Activated B cell treated with CpG ODN at 0.5 μM for 24 hours (primary cell): ENCODE measurements around the gene CHMP4B. TPM values are rescaled to one million over a fixed set of nuclear protein-coding genes. Genes with fewer than 3 reads are reported as not detected.

Experiments used
- ATAC-seq: fragments of 200-7000 bp; cut with Tn5 transposase; one replicate; pipeline ENCODE4 v1.10.0; 2021; ENCODE audit warnings: low read depth, mild to moderate bottlenecking, moderate library complexity
- CTCF ChIA-PET: fragments of 350-600 bp; sonication (Branson Sonifier 250); formaldehyde crosslinking; loops from one replicate; lab custom pipeline; 2021; ENCODE audit warnings: antibody characterized with exemption; lab: Charles Lee
- POLR2A ChIA-PET: fragments of 350-600 bp; sonication (Branson Sonifier 250); formaldehyde crosslinking; loops from one replicate; lab custom pipeline; 2021; ENCODE audit warnings: antibody characterized with exemption; lab: Charles Lee
- DNase-seq: peaks from one replicate; pipeline ENCODE4 v3.0.0; 2022
- H3K27ac Mint-ChIP-seq: one replicate; pipeline ENCODE4 v1.8.0; 2020; ENCODE audit warnings: mixed read lengths
- H3K27me3 Mint-ChIP-seq: one replicate; pipeline ENCODE4 v1.8.0; 2021; ENCODE audit warnings: mixed read lengths
- H3K36me3 Mint-ChIP-seq: one replicate; pipeline ENCODE4 v1.8.0; 2021; ENCODE audit warnings: low read depth, mixed read lengths
- H3K4me1 Mint-ChIP-seq: one replicate; pipeline ENCODE4 v1.8.0; 2021; ENCODE audit warnings: mixed read lengths
- H3K4me3 Mint-ChIP-seq: one replicate; pipeline ENCODE4 v1.8.0; 2020; ENCODE audit warnings: mild to moderate bottlenecking, mixed read lengths
- H3K9me3 Mint-ChIP-seq: one replicate; pipeline ENCODE4 v1.8.0; 2020; ENCODE audit warnings: mixed read lengths
- intact Hi-C: fragments of 100-400 bp; cut with micrococcal nuclease; formaldehyde crosslinking; loops from one replicate; pipeline ENCODE4 v1.15.1; 2024
- total RNA-seq: library from RNA; stranded (reverse); gene quantifications from 2 replicates; pipeline ENCODE4 v1.2.3, GENCODE V29; 2022
- TF ChIP-seq, protein P1 (sequence below): fragments of 200-600 bp; IDR thresholded peaks from one replicate; pipeline ENCODE4 v1.8.0; 2022; ENCODE audit warnings: antibody characterized with exemption, mild to moderate bottlenecking

CHMP4B gene
- total RNA-seq, 1 donor from 2014 or later: 116 TPM

DNA sequence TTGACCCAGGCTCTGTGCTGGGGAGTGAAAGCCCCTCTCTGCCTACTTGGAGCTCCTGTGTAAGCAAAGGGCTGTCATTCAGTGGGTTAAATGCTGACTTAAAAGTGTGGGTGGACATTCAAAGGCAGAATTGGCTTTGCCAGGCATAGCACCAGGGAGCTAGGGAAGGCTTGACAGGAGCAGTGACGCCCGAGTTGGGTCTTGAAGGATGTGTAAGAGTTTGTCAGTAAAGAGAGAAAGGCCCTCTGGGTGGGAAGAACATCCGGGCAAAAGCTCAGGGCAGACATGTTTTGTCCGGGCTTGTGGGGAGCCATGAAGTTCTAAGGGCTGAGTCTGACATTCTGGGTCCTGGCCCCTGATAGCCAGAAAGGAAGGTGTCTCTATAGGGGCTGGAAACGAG, 27.9 kb upstream of the CHMP4B start:
- H3K4me1 Mint-ChIP-seq: peaks cover 88% of the 10 kb centered on the region
- no peaks in the 10 kb centered on the region for H3K9me3 Mint-ChIP-seq
- ATAC-seq (no peak), DNase-seq (no peak)
- H3K27ac Mint-ChIP-seq: peak overlapping the region; percentile 80
- H3K36me3 Mint-ChIP-seq: peaks cover 12% of the 10 kb centered on the region
- intact Hi-C loops: no loop called here
- H3K4me3 Mint-ChIP-seq: peak overlapping the region; percentile 48
- TF ChIP-seq, protein P1, sequence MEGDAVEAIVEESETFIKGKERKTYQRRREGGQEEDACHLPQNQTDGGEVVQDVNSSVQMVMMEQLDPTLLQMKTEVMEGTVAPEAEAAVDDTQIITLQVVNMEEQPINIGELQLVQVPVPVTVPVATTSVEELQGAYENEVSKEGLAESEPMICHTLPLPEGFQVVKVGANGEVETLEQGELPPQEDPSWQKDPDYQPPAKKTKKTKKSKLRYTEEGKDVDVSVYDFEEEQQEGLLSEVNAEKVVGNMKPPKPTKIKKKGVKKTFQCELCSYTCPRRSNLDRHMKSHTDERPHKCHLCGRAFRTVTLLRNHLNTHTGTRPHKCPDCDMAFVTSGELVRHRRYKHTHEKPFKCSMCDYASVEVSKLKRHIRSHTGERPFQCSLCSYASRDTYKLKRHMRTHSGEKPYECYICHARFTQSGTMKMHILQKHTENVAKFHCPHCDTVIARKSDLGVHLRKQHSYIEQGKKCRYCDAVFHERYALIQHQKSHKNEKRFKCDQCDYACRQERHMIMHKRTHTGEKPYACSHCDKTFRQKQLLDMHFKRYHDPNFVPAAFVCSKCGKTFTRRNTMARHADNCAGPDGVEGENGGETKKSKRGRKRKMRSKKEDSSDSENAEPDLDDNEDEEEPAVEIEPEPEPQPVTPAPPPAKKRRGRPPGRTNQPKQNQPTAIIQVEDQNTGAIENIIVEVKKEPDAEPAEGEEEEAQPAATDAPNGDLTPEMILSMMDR: no peak
- H3K27me3 Mint-ChIP-seq: no peaks in the 10 kb centered on the region
- ChIA-PET CTCF (interaction anchor here (0.6 to 1.5 kb wide), 3 partner anchors 28 to 210 kb away, joined by 3 to 4 read pairs (median 3); partner anchors contain the start of gene ACTL10), POLR2A (interaction anchor here (0.7 to 1.2 kb wide), 2 partner anchors 28 to 117 kb away, joined by 3 to 5 read pairs; partner anchors contain the start of genes ACTL10 and CHMP4B)

DNA sequence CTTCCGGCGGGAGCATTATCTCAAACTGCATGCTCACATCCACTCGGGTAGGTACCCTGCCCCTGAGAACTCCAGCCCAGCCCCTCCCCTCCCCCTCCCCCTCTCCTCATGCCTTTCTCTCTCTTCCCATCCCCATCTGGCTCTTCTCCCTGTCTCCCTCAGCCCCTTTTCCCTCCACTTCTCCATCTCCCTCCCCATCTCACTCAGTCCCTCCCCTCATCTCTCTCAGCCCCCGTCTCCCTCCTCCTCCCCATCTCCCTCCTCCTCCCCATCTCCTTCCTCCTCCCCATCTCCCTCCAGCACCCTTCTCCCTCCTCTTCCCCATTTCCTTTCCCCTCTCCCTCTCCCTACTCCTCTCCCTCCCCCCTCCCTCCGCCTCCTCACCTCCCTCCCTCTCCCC, 27.3 kb upstream of the CHMP4B start:
- TF ChIP-seq, protein P1: no peak
- ATAC-seq (no peak), DNase-seq (no peak)
- Mint-ChIP-seq H3K9me3 (no peaks in the 10 kb centered on the region), H3K4me3 (peak overlapping the region; percentile 48), H3K36me3 (peaks cover 14% of the 10 kb centered on the region), H3K4me1 (peaks cover 85% of the 10 kb centered on the region), H3K27ac (peak overlapping the region; percentile 80), H3K27me3 (no peaks in the 10 kb centered on the region)
- intact Hi-C loops: no loop called here
- POLR2A ChIA-PET: no interaction called here
- CTCF ChIA-PET: no interaction called here

DNA sequence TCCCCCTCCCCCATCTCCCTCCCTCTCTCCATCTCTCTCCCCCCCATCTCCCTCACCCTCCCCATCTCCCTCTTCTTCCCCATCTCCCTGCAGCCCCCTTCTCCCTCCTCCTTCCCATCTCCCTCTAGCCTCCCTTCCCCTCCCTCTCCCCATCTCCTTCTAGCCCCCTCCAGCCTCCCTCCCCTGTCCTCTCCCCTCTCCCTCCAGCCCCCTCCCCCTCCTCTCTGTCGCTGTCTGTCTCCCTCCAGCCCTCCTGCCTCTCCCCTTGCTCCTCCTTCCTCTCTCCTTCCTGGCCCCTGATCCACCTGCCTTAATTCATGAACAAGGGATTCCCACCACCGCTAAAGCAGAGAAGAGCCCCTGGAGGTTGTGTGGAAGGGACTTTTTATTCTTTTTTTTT, 26.9 kb upstream of the CHMP4B start:
- CTCF ChIA-PET: no interaction called here
- H3K27ac Mint-ChIP-seq: peak overlapping the region; percentile 65

DNA sequence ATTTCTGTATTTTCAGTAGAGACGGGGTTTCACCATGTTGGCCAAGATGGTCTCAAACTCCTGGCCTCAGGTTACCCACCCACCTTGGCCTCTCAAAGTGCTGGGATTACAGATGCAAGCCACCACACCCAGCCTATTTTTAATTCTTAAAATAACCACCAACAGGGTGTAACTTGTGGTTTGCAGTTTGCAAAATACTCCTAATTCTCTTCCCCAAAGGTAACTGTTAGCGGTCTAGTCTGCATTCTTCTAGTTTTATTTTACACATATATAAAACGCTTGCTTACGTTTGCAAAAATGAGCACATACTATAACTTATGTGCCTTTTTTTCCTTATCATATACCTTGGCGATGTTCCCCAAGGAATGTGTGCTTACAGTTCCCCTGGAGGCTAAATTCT, 25.6 kb upstream of the CHMP4B start:
- no peaks in the 10 kb centered on the region for H3K27me3 Mint-ChIP-seq
- DNase-seq (no peak), ATAC-seq (no peak)
- H3K9me3 Mint-ChIP-seq: no peaks in the 10 kb centered on the region
- peaks cover 68% of the 10 kb centered on the region for H3K4me1 Mint-ChIP-seq
- H3K4me3 Mint-ChIP-seq: peak overlapping the region; percentile 35
- intact Hi-C loops: no loop called here
- ChIA-PET POLR2A (interaction anchor here (0.7 to 0.8 kb wide), 2 partner anchors 10 to 69 kb away, joined by 4 to 10 read pairs; no protein-coding TSS in a partner anchor), CTCF (interaction anchor here (1.2 kb wide), 1 partner anchor 11 kb away, joined by 3 read pairs; no protein-coding TSS in a partner anchor)
- peaks cover 13% of the 10 kb centered on the region for H3K36me3 Mint-ChIP-seq
- TF ChIP-seq, protein P1: no peak
- peak overlapping the region; percentile 56 for H3K27ac Mint-ChIP-seq

More for the DNA sequence above, 26.9 kb upstream of the CHMP4B start:
- DNase-seq (no peak), ATAC-seq (no peak)
- H3K36me3 Mint-ChIP-seq: peaks cover 10% of the 10 kb centered on the region
- POLR2A ChIA-PET: no interaction called here
- H3K4me1 Mint-ChIP-seq: peaks cover 80% of the 10 kb centered on the region
- TF ChIP-seq, protein P1: no peak
- H3K4me3 Mint-ChIP-seq: no peak overlapping the region
- intact Hi-C loops: no loop called here
- no peaks in the 10 kb centered on the region for H3K27me3 Mint-ChIP-seq
- no peaks in the 10 kb centered on the region for H3K9me3 Mint-ChIP-seq

DNA sequence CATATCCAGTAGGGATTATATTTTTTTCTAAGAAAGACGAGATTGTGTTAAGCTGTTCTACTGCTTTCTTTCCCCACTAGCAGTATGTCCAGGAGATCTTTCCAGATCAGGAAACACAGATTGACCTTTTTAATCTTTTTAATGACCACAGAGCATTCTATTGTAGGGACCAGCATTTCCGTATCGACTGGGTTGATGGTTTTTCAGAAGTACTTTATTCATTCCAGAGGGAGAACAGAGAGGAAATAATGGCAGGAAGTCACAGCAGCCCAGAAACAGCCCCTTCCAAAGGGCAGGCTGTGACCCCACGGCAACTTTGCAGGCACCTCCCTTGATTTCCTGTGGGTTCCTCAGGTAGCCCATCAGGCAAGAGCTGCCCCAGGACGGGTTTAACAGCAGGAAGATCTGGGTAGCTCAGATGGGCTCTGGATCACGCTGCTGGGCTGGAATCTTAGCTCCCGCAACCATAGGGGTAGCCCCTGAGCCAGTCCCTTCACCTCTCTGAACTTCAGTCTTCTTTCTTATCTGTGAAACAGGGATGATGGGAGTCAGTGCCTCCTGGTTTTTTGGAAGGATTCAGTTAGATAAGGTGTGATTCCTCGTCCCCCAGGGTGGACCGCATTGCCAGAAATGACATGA, 23.8 kb upstream of the CHMP4B start:
- Mint-ChIP-seq H3K9me3 (no peaks in the 10 kb centered on the region), H3K36me3 (peaks cover 14% of the 10 kb centered on the region), H3K27ac (no peak overlapping the region), H3K4me3 (no peak overlapping the region), H3K27me3 (no peaks in the 10 kb centered on the region), H3K4me1 (peaks cover 50% of the 10 kb centered on the region)
- ChIA-PET CTCF (interaction anchor here (1.0 to 1.2 kb wide), 2 partner anchors 54 to 206 kb away, joined by 3 read pairs; partner anchors contain the start of gene RALY), POLR2A (interaction anchor here (0.6 to 1.4 kb wide), 5 partner anchors 9 to 97 kb away, joined by 3 to 4 read pairs (median 4); partner anchors contain the start of gene ZNF341)
- TF ChIP-seq, protein P1: no peak
- DNase-seq (no peak), ATAC-seq (no peak)
- intact Hi-C loops: no loop called here
